ENCODE data around the gene ZBTB17. TPM values are rescaled to one million over a fixed set of nuclear protein-coding genes. Genes with fewer than 3 reads are reported as not detected.

The ZBTB17 gene
- total RNA-seq, 1 donor from 2014 or later: 51.5 TPM

DNA sequence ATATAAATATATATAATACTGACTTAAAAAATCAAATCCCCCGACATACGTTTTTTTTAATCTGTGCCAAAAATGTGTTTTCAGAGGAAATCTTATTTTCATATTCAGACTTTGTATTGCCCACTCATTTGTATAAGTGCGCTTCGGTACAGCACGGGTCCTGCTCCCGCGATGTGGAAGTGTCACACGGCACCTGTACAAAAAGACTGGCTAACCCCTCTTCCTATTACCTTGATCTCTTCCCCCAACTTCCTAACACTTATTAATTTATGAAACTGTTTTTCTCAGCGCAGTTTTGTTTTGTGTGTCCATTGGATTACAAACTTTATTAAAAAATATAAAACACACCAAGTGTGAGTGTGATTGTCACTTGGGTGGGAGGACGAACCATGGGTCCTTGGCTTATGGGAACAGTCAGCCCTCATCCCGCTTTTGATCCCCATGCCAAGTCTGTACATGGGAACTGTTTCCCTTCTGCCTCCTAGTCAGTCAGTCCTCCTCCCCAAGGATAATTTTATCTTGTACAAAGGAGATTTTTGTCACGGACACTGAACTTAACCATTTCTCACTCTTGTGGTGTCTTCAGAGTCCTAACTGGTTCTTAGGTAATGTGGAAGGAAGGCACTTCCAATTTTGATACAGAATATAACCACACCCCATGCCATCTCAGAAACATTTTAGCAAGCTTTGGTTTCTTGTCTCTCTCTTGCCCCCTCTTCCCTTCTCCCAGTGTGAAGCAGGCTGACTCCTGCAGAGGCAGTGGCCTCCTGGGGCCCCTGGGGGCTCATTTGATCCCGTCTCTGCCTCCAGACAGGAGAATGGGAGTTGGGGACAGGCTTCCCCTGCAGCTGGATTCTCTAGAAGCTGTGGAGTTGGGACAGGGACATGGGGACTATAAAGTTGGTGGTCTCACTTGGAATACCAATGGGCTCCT is 35.5 kb downstream of the ZBTB17 start:
- Mint-ChIP-seq H3K27me3 (ENCODE audit: low read depth) (no peaks in the 10 kb centered on the region), H3K4me3 (peak overlapping the region; percentile 33), H3K36me3 (ENCODE audit: low read depth) (peaks cover 14% of the 10 kb centered on the region), H3K9me3 (no peaks in the 10 kb centered on the region), H3K27ac (ENCODE audit: unreplicated experiment) (no peak overlapping the region), H3K4me1 (peaks cover 4% of the 10 kb centered on the region)
- no peak for DNase-seq (ENCODE audit: low read depth, low spot score)
- TF ChIP-seq, protein P1, sequence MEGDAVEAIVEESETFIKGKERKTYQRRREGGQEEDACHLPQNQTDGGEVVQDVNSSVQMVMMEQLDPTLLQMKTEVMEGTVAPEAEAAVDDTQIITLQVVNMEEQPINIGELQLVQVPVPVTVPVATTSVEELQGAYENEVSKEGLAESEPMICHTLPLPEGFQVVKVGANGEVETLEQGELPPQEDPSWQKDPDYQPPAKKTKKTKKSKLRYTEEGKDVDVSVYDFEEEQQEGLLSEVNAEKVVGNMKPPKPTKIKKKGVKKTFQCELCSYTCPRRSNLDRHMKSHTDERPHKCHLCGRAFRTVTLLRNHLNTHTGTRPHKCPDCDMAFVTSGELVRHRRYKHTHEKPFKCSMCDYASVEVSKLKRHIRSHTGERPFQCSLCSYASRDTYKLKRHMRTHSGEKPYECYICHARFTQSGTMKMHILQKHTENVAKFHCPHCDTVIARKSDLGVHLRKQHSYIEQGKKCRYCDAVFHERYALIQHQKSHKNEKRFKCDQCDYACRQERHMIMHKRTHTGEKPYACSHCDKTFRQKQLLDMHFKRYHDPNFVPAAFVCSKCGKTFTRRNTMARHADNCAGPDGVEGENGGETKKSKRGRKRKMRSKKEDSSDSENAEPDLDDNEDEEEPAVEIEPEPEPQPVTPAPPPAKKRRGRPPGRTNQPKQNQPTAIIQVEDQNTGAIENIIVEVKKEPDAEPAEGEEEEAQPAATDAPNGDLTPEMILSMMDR (conservative IDR thresholded peaks at IDR 0.05): no peak

DNA sequence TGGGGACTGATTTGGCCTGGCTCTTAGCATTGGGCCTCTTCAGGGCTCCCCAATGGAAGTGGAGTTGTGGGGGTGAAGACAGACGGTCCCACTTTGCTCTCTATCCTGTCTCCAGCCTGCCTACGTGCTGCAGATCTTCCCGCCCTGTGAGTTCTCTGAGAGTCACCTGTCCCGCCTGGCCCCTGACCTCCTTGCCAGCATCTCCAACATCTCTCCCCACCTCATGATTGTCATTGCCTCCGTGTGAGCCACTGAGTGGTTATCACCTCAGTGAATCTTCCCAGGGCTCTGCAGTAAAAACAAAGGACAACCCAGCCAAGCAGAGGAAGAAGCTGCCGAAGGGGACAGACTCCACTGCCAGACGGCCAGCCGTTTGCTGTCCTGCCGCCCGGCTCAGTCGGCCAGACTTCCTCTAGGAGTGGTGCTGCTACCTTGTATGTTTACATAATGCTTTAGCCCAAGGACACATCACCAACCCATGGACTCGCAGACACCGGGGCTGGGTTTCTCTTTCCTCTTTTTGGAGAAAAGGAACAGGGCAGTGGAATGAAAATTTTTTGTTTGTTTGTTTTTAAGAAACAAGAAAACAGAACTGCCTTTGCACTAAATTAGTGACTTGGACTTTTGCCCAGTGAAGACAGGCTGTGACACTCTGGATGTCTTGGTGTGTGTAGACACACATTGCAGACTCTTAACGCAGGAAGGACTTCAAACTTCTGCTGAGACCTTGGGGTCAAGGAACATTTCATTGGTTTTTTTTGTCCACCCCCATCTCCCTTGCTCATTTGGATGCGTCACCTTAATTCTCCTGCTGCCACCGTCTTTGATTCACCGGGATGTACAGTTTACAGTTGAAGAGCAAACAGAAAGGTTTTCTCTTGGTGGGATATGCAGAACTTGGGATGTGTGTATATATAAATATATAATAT is 36.5 kb downstream of the ZBTB17 start:
- no peaks in the 10 kb centered on the region for H3K9me3 Mint-ChIP-seq
- no peak for DNase-seq (ENCODE audit: low read depth, low spot score)
- peaks cover 4% of the 10 kb centered on the region for H3K4me1 Mint-ChIP-seq
- H3K27ac Mint-ChIP-seq (ENCODE audit: unreplicated experiment): no peak overlapping the region
- H3K27me3 Mint-ChIP-seq (ENCODE audit: low read depth): no peaks in the 10 kb centered on the region
- peaks cover 20% of the 10 kb centered on the region for H3K36me3 Mint-ChIP-seq (ENCODE audit: low read depth)
- no peak overlapping the region for H3K4me3 Mint-ChIP-seq
- TF ChIP-seq, protein P1 (conservative IDR thresholded peaks at IDR 0.05): no peak

DNA sequence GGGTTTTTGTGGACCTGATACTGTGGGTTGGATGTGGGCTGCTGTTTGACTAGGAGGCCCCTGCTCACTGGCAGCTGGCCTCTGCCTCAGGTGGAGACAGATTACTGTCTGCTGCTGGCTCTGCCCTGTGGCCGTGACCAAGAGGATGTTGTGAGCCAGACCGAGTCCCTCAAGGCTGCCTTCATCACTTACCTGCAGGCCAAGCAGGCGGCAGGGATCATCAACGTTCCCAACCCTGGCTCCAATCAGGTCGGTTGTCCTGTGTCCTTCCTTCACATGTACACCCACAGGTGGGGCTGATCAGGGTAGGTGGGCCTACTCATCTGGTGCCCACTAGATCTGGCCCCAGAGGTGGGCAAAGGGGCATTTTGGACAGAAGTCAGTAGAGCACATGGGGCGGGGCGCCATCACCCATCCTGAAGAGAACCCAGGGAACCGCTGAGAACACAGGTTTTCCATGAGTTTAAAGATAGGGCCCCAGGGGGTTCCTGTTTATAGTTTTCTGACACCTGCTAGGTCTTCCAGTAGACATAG is 37.2 kb downstream of the ZBTB17 start:
- TF ChIP-seq, protein P1 (conservative IDR thresholded peaks at IDR 0.05): no peak
- Mint-ChIP-seq H3K27ac (ENCODE audit: unreplicated experiment) (no peak overlapping the region), H3K4me1 (peaks cover 4% of the 10 kb centered on the region), H3K9me3 (no peaks in the 10 kb centered on the region), H3K4me3 (no peak overlapping the region), H3K27me3 (ENCODE audit: low read depth) (no peaks in the 10 kb centered on the region), H3K36me3 (ENCODE audit: low read depth) (peaks cover 22% of the 10 kb centered on the region)
- no peak for DNase-seq (ENCODE audit: low read depth, low spot score)

DNA sequence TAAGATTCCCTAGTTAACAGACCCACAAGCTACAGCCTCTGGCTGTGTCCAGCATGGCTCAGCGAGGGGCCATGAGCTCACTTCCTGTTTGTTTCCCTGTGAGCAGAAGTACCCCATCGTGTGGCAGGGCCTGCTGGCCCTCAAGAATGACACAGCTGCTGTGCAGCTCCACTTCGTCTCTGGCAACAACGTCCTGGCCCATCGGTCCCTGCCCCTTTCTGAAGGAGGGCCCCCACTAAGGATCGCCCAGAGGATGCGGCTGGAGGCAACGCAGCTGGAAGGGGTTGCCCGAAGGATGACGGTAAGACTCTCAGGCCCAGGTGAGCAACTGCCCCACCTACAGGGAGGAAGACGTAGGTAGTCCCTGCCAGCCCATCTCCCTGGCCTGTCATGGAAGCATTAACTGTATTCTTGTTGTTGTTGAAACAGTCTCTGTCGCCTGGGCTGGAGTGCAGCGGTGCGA is 38.2 kb downstream of the ZBTB17 start:
- Mint-ChIP-seq H3K4me3 (peak overlapping the region; percentile 23), H3K36me3 (ENCODE audit: low read depth) (peaks cover 28% of the 10 kb centered on the region), H3K27ac (ENCODE audit: unreplicated experiment) (peak overlapping the region; percentile 43), H3K9me3 (no peaks in the 10 kb centered on the region), H3K4me1 (peaks cover 4% of the 10 kb centered on the region), H3K27me3 (ENCODE audit: low read depth) (no peaks in the 10 kb centered on the region)
- no peak for DNase-seq (ENCODE audit: low read depth, low spot score)
- TF ChIP-seq, protein P1 (conservative IDR thresholded peaks at IDR 0.05): no peak

DNA sequence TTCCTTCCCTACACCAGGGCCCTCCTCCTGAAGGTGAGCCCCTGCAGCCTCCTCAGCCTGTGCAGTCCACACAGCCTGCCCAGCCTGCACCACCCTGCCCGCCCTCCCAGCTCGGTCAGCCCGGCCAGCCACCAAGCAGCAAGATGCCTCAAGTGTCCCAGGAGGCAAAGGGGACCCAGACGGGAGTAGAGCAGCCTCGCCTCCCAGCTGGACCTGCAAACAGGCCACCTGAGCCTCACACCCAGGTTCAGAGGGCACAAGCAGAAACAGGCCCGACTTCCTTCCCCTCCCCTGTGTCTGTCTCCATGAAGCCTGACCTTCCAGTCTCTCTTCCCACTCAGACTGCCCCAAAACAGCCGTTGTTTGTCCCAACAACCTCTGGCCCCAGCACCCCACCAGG is 38.8 kb downstream of the ZBTB17 start:
- no peak for DNase-seq (ENCODE audit: low read depth, low spot score)
- TF ChIP-seq, protein P1 (conservative IDR thresholded peaks at IDR 0.05): no peak
- Mint-ChIP-seq H3K4me3 (peak overlapping the region; percentile 23), H3K27me3 (ENCODE audit: low read depth) (no peaks in the 10 kb centered on the region), H3K36me3 (ENCODE audit: low read depth) (peaks cover 28% of the 10 kb centered on the region), H3K4me1 (peaks cover 4% of the 10 kb centered on the region), H3K9me3 (no peaks in the 10 kb centered on the region), H3K27ac (ENCODE audit: unreplicated experiment) (no peak overlapping the region)

All from neural crest cell (in vitro differentiated cells).